Suppressor macrophage (primary cell): ENCODE results near the gene ARHGAP9.
"Not testable (repeated sequence)": the region's sequence is repeated elsewhere in the genome, so short reads cannot be mapped to it uniquely, and the experiment has no call there.

ENCODE experiments used
- DNase-seq, 4 experiments: peaks; one replicate each; pipeline ENCODE4 v3.0.0-alpha.2; 2020 to 2022

ARHGAP9 gene

DNA sequence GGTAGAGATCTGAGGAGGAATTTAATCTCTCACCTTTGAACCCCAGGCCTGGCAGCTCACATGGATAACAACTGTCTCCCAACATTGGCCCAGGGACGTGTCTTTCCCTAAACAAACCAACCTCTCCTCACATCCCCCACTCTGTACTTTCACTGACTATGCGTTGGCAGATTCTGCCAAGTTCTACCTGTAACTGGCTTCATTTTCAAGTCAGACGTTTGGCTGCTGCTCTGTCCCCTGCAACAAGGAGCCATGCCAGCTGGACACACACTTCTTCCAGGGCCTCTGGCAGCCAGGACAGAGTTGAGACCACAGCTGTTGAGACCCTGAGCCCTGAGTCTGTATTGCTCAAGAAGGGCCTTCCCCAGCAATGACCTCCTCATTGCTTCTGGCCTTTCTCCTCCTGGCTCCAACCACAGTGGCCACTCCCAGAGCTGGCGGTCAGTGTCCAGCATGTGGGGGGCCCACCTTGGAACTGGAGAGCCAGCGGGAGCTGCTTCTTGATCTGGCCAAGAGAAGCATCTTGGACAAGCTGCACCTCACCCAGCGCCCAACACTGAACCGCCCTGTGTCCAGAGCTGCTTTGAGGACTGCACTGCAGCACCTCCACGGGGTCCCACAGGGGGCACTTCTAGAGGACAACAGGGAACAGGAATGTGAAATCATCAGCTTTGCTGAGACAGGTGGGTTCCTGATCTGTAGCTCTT, 45.0 kb downstream of the ARHGAP9 start, which contains the start of gene INHBC:
TSS of gene INHBC (plus strand) at position 268 of the 707 bp plus-strand sequence. CDS start at position 371, 103 bp downstream.
- DNase-seq: no peak

DNA sequence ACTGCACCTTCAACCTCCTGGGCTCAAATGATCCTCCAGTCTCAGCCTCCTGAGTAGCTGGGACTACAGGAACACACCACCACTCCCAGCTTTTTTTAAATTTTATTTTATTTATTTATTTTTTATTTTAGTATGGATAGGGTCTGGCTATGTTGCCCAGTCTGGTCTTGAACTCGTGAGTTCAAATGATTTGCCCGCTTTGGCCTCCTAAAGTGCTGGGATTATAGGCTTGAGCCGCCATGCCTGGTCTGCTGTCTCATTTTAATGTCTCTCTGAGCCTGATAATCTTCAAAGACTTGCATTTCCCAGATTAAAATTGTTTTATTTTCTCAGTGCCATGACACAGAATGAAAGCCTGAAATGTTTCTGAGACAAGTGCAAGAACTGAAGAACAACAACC, 46.3 kb downstream of the ARHGAP9 start:
- no peak for DNase-seq

DNA sequence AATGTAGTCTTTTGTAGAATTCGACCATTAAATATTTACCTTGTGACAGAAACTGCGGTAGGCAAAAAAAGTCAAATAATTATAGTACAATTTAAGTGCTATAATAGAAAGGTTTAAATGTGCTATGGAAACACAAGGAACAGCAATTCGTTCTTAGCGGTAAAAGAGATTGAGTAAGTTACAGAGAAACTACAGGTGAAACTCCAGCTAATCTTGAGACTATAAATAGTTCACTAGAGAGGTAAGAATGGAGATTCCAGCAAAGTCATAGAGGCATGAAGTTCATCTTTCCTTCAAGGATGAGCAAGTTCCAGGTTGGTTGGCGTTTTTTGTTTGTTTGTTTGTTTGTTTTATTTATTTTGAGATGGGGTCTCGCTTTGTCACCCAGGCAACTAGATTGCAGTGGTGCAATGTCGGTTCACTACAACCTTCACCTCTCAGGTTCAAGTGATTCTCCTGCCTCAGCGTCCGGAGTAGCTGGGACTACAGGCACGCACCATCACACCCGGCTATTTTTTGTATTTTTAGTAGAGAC, 47.9 kb downstream of the ARHGAP9 start:
- DNase-seq: no peak

DNA sequence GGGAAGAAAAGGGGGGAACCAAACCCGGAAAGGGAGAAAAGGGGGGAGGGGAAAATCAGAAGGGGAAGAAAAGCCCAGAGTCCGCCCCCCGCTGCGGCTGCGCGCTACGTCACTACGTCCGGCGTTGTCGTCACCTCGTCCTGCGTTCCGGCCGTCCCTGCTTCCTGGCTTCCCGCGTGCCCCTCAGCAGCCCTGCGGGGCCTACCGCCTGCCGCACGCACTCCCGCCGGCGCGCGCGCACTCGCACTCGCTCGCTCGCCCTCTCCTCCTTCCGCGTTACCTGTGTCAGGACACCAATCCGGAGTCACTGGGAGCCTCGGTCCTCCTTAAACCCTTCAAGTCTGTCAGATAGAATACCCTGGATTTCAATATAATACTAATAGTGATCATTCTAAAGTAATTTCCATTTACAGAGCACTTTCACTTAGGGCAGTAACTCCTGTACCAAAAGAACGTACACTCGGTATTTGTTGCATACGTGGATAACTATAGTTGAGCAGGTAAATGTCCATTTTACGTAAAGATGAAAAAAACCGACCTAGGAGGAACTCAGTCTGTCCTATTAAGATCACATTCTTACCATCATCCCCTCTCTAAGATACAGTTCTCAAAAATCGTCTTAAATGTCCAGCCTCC, 48.6 kb downstream of the ARHGAP9 start, which contains the start of gene R3HDM2:
TSS of gene R3HDM2 (minus strand) at position 113 of the 636 bp plus-strand sequence. CDS start 120,615 bp downstream, outside the sequence.
- peak; percentile 97 to 98 (median 98) for DNase-seq

DNA sequence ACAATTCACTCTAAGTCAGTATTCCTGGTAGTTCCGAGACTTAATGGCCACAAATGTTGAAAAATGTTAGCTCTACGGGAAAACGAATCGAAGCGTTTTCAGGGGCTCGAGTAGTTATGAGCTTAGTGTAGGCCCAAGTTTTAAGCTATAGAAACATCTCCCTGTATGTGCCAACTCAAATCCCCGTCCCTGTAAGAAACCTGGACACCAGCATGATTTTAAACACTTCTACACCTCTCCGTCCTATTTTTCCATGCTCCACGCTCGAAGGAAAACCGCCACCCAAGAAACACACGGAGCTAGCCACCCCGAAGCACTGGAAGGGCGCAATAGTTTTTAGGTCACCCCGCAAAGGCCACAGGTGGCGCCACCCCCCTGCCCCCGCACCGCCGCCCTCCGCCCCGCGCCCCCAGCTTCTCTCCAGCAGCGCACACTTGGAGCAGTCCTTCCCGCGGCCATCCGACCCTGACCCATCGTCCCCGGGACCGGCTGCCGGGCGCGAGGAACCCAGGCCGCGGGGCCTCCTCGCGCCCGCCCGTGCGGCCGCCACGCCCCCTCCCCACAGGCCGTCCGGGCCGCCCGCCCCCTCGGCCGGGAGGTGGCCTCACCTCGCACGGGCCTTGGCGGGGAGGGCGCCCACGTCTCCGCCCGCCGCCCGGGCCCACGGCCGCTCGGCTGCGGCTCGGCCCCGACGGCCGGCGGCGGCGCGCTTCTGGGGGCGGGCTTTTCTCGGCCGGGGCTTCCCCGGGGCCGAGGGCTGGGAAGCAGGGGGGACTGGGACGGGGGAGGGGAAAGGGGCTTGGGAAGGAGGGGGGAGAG, 49.3 kb downstream of the ARHGAP9 start:
- DNase-seq: peak in 1 of 4 experiments; percentile 84

DNA sequence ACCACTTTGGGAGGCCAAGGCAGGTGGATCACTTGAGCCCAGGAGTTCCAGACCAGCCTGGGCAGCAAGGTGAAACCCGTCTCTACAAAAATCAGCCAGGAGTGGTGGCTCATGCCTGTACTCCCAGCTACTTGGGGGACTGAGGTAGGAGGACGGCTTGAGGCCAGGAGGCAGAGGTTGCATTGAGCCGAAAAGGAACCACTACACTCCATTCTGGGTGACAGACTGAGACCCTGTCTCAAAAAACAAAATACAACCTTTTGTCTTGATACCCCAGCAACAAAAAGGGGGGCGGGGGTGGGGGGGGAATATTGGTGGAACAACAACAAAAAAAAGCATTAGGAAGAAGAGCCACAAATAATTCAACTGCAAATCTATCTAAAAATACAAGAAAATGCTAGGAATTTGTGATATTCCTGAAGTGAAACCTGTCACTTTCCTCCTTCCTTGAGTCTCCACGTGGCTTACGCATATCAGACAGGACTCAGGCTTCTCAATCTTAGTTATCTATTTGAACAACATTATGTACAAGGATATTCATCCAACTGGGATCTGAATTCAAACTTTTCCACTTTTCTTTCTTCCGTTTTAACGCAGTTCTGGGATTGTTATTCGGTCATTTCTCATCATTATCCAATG, 50.1 kb downstream of the ARHGAP9 start:
- DNase-seq: peak in 1 of 4 experiments; percentile 23

DNA sequence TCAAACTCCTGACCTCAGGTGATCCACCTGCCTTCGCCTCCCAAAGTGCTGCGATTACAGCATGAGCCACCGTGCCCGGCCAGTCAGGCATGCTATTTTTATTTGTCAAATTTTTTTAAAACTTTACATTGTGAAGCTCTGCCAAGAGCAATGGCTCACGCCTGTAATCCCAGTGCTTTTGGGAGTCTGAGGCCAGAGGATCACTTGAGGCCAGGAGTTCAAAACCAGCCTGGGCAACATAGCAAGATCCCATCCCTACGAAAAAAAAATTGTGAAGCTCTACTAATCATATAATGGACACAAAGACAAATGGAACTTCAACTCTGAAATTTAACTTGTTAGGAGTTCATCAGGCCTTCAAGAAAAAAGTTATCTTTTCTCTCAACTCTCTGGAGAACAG, 50.7 kb downstream of the ARHGAP9 start:
- no peak for DNase-seq

DNA sequence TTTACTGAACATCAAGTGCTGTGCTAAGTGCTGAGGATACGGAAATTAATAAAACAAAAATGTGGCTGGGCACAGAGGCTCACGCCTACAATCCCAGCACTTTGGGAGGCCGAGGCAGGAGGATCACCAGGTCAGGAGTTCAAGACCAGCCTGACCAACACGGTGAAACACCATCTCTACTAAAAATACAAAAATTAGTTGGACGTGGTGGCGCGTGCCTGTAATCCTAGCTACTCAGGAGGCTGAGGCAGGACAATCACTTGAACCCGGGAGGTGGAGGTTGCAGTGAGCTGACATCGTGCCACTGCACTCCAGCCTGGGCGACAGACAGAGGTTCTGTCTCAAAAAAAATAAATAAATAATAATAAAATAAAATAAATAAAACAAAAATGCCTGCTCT, 52.7 kb downstream of the ARHGAP9 start:
- not testable (repeated sequence) for DNase-seq
